ENCODE results near the gene ARHGAP11A.

ARHGAP11A gene

DNA sequence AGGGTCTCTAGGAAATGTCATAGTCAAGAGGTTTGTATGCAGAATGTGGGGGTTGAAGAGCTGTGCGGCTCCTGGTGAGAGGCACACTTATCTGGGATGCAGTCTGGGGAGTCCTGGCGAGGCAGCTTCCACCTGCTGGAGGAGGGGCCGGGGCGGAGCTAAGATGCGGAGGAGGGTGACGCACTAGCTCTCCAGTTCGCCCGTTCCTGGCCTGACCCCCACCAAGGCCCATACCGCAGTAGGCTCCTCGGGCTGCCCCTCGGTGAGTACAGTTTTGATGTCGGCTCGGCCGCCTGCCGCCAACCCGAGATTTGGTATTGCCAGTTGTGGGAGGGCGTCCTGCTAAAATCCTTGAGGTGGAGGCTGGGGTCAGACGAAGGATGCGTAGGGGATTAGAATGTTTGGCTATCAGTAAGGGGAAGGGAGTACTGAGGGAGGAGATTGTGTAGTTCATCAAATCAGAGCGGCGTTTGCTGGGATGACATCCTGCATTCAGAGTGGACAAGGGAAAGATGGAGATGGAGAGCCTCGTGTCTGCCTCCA, 26.3 kb downstream of the ARHGAP11A start, which contains the start of gene SCG5:
Gene SCG5, plus strand, starts transcription at position 194 of the 543 bp plus-strand sequence. CDS start 1,883 bp downstream, outside the sequence.
- DNase-seq (ENCODE audit: low spot score) = no peak
- Histone ChIP-seq H3K27ac (no peak within 1 kb of the TSS), H3K4me3 (peak within 1 kb of the TSS; percentile 56)
- no peak for TF ChIP-seq CTCF (IDR thresholded peaks at IDR 0.05)

- no peak for TF ChIP-seq CTCF (IDR thresholded peaks at IDR 0.05)
- DNase-seq (ENCODE audit: low spot score) = no peak
- Histone ChIP-seq H3K27ac (no peak overlapping the region), H3K4me3 (no peak overlapping the region)
Observed at GRCh38 chr15:32642667-32643435, 27.5 kb downstream of the ARHGAP11A start.

- no peak overlapping the region for H3K27ac ChIP-seq
- no peak for TF ChIP-seq CTCF (IDR thresholded peaks at IDR 0.05)
- H3K4me3 ChIP-seq = no peak overlapping the region
- DNase-seq (ENCODE audit: low spot score) = no peak
Observed at GRCh38 chr15:32643907-32644445, 28.7 kb downstream of the ARHGAP11A start.

GRCh38 chr15:32646291-32646690, 31.0 kb downstream of the ARHGAP11A start:
- TF ChIP-seq CTCF (IDR thresholded peaks at IDR 0.05) = no peak
- Histone ChIP-seq H3K27ac (no peak overlapping the region), H3K4me3 (no peak overlapping the region)
- no peak for DNase-seq (ENCODE audit: low spot score)

- no peak for DNase-seq (ENCODE audit: low spot score)
- H3K27ac ChIP-seq = no peak overlapping the region
- no peak for TF ChIP-seq CTCF (IDR thresholded peaks at IDR 0.05)
Observed at GRCh38 chr15:32649342-32649741, 34.0 kb downstream of the ARHGAP11A start.

GRCh38 chr15:32651229-32651837, 36.0 kb downstream of the ARHGAP11A start:
- no peak for DNase-seq (ENCODE audit: low spot score)
- H3K27ac ChIP-seq = no peak overlapping the region
- peak; percentile 58 for TF ChIP-seq CTCF (IDR thresholded peaks at IDR 0.05)
- no peak overlapping the region for H3K4me3 ChIP-seq

More at GRCh38 chr15:32649342-32649741, 34.0 kb downstream of the ARHGAP11A start:
- no peak overlapping the region for H3K4me3 ChIP-seq

Measured in coronary artery (tissue), 2 donors.